Stimulated activated CD8-positive, alpha-beta memory T cell treated with anti-CD3 and anti-CD28 coated beads, Interleukin-4, amount 100 ng/mL, for 48 hours (primary cell): ENCODE data around the gene CCDC43.
A peak's percentile ranks its signal among the peaks of the same experiment; 100 is the strongest.
"Not testable (repeated sequence)": the region's sequence is repeated elsewhere in the genome, so short reads cannot be mapped to it uniquely, and the experiment has no call there.

Experiments
- DNase-seq: peaks from one replicate; pipeline ENCODE4 v3.0.0-alpha.2; 2020

Gene CCDC43

GRCh38 chr17:44666006-44666405, 23.6 kb downstream of the CCDC43 start:
- DNase-seq, result no peak

GRCh38 chr17:44664867-44665266, 24.7 kb downstream of the CCDC43 start:
- no peak for DNase-seq

- no peak for DNase-seq
These were observed 26.5 kb downstream of the CCDC43 start for GRCh38 chr17:44663095-44663494.

GRCh38 chr17:44661835-44662234, 27.7 kb downstream of the CCDC43 start:
- DNase-seq, result no peak

GRCh38 chr17:44655983-44656710, 33.4 kb downstream of the CCDC43 start, which contains the start of gene MEIOC:
Gene MEIOC (plus strand): TSS chr17:44656468. CDS start chr17:44656614, 146 bp downstream.
- DNase-seq, result peak; percentile 62

GRCh38 chr17:44653954-44654353, 35.6 kb downstream of the CCDC43 start:
- no peak for DNase-seq

GRCh38 chr17:44653384-44653783, 36.2 kb downstream of the CCDC43 start:
- DNase-seq, result no peak

- no peak for DNase-seq
These were observed 36.8 kb downstream of the CCDC43 start for GRCh38 chr17:44652727-44653126.

- DNase-seq, result no peak
These were observed 38.3 kb downstream of the CCDC43 start for GRCh38 chr17:44651228-44651627.

- DNase-seq, result no peak
These were observed 40.6 kb downstream of the CCDC43 start for GRCh38 chr17:44648963-44649362.

- DNase-seq, result no peak
These were observed 41.8 kb downstream of the CCDC43 start for GRCh38 chr17:44647736-44648135.

GRCh38 chr17:44646280-44646679, 43.3 kb downstream of the CCDC43 start:
- no peak for DNase-seq

- DNase-seq, result no peak
These were observed 44.2 kb downstream of the CCDC43 start for GRCh38 chr17:44645341-44645740.

GRCh38 chr17:44642834-44643233, 46.7 kb downstream of the CCDC43 start:
- DNase-seq, result no peak

GRCh38 chr17:44637066-44637465, 52.5 kb downstream of the CCDC43 start:
- no peak for DNase-seq

- DNase-seq, result no peak
These were observed 53.0 kb downstream of the CCDC43 start for GRCh38 chr17:44636562-44636961.

GRCh38 chr17:44634401-44634800, 55.2 kb downstream of the CCDC43 start:
- DNase-seq, result not testable (repeated sequence)

- DNase-seq, result no peak
These were observed 55.6 kb downstream of the CCDC43 start for GRCh38 chr17:44633998-44634397.

GRCh38 chr17:44630703-44631102, 58.9 kb downstream of the CCDC43 start:
- no peak for DNase-seq

GRCh38 chr17:44629314-44629713, 60.3 kb downstream of the CCDC43 start:
- no peak for DNase-seq

GRCh38 chr17:44628243-44629188, 61.1 kb downstream of the CCDC43 start:
- no peak for DNase-seq

- DNase-seq, result no peak
These were observed 61.9 kb downstream of the CCDC43 start for GRCh38 chr17:44627513-44628242.
